ENCODE measurements around the gene SLC6A7.

The SLC6A7 gene

GRCh38 chr5:150196514-150196913 lies 6.7 kb downstream of the SLC6A7 start:
- DNase-seq = no peak

GRCh38 chr5:150196986-150197385 lies 7.1 kb downstream of the SLC6A7 start:
- DNase-seq = no peak

GRCh38 chr5:150197476-150197875 lies 7.6 kb downstream of the SLC6A7 start:
- DNase-seq = no peak

- DNase-seq = no peak
Measured at GRCh38 chr5:150202501-150202900, 12.6 kb downstream of the SLC6A7 start.

GRCh38 chr5:150203832-150204589 lies 14.1 kb downstream of the SLC6A7 start:
- DNase-seq = no peak

- no peak for DNase-seq
Measured at GRCh38 chr5:150204590-150204960, 14.7 kb downstream of the SLC6A7 start.

- no peak for DNase-seq
Measured at GRCh38 chr5:150206098-150206778, 16.4 kb downstream of the SLC6A7 start.

- DNase-seq = no peak
Measured at GRCh38 chr5:150206779-150207115, 16.9 kb downstream of the SLC6A7 start.

GRCh38 chr5:150208187-150209098 lies 18.6 kb downstream of the SLC6A7 start:
- no peak for DNase-seq

GRCh38 chr5:150209099-150209635 lies 19.3 kb downstream of the SLC6A7 start:
- DNase-seq = peak; percentile 60

- no peak for DNase-seq
Measured at GRCh38 chr5:150210644-150211043, 20.8 kb downstream of the SLC6A7 start.

- no peak for DNase-seq
Measured at GRCh38 chr5:150211156-150212030, 21.5 kb downstream of the SLC6A7 start.

GRCh38 chr5:150213530-150213929 lies 23.7 kb downstream of the SLC6A7 start:
- DNase-seq = no peak

- no peak for DNase-seq
Measured at GRCh38 chr5:150214289-150214688, 24.4 kb downstream of the SLC6A7 start.

- DNase-seq = no peak
Measured at GRCh38 chr5:150215979-150216944, 26.4 kb downstream of the SLC6A7 start.

GRCh38 chr5:150217038-150217437 lies 27.2 kb downstream of the SLC6A7 start:
- no peak for DNase-seq

GRCh38 chr5:150217873-150218692 lies 28.2 kb downstream of the SLC6A7 start:
- DNase-seq = peak; percentile 93

GRCh38 chr5:150218693-150219035 lies 28.8 kb downstream of the SLC6A7 start:
- no peak for DNase-seq

GRCh38 chr5:150219142-150219541 lies 29.3 kb downstream of the SLC6A7 start:
- no peak for DNase-seq

- no peak for DNase-seq
Measured at GRCh38 chr5:150219861-150220260, 30.0 kb downstream of the SLC6A7 start.

Data from activated CD8-positive, alpha-beta memory T cell treated with anti-CD3 and anti-CD28 coated beads, Interleukin-2, amount 50 U/mL, for 48 hours (primary cell).